Measurements from ENCODE around the gene TNFRSF14.

- no peak for TF ChIP-seq POLR2A (IDR thresholded peaks at IDR 0.05)
- TF ChIP-seq, protein P1, sequence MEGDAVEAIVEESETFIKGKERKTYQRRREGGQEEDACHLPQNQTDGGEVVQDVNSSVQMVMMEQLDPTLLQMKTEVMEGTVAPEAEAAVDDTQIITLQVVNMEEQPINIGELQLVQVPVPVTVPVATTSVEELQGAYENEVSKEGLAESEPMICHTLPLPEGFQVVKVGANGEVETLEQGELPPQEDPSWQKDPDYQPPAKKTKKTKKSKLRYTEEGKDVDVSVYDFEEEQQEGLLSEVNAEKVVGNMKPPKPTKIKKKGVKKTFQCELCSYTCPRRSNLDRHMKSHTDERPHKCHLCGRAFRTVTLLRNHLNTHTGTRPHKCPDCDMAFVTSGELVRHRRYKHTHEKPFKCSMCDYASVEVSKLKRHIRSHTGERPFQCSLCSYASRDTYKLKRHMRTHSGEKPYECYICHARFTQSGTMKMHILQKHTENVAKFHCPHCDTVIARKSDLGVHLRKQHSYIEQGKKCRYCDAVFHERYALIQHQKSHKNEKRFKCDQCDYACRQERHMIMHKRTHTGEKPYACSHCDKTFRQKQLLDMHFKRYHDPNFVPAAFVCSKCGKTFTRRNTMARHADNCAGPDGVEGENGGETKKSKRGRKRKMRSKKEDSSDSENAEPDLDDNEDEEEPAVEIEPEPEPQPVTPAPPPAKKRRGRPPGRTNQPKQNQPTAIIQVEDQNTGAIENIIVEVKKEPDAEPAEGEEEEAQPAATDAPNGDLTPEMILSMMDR (IDR thresholded peaks at IDR 0.05) = no peak
Observed at GRCh38 chr1:2547210-2548067, 8.7 kb upstream of the TNFRSF14 start.
